Fibroblast of pulmonary artery (primary cell): ENCODE results near the gene BTBD6.

ENCODE experiments used
- DNase-seq: peaks from one replicate; pipeline ENCODE4 v3.0.0-alpha.2; 2010; ENCODE audit warnings: low read depth
- H3K4me3 ChIP-seq: replicated peaks from 2 replicates; pipeline ENCODE4 v1.5.1; 2011; ENCODE audit warnings: low read depth, mild to moderate bottlenecking, control low read depth, low read length, moderate library complexity
- TF ChIP-seq, protein P1 (sequence below): IDR thresholded peaks from 2 replicates; pipeline ENCODE4 v1.5.1; 2011; ENCODE audit warnings: mild to moderate bottlenecking, control low read depth, low read length, inconsistent platforms; ENCODE audit errors: missing control alignments

The BTBD6 gene

DNA sequence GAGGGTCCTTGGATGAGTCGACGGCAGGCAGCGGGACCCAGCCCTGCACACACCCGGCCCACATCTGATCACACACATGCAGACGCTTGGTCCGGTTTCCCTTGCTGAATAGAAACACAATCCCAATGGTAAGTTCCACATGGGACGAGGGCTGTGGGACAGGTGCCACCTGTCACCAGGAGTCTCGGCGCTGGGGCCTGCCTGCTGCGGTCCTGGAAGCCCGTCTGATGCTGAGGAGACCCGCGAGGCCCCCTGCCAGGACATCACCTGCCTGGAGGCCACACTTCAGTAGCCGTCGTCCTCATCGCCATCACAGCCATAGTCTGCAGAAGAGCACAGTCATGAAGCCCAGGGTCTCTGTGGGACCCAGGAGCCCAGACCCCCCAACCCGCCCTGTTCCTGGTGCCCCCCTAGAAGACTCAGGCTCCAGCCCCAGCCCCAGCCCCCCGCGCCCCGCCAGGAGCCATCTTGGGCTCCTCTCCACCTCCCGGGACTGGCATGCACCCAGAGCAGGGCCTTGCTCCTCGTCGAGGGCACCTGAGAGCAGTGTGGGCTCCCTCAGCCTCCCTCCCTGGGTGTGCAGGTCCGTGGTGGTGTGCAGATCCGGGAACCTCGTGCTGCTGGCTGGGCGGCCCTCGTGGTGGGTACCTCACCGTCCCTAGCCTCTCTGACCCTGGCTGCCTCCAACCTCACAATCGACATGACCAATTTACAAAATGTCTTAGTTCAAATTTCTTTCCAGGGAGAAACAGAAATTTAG is 37.9 kb upstream of the BTBD6 start:
- DNase-seq: no peak
- TF ChIP-seq, protein P1, sequence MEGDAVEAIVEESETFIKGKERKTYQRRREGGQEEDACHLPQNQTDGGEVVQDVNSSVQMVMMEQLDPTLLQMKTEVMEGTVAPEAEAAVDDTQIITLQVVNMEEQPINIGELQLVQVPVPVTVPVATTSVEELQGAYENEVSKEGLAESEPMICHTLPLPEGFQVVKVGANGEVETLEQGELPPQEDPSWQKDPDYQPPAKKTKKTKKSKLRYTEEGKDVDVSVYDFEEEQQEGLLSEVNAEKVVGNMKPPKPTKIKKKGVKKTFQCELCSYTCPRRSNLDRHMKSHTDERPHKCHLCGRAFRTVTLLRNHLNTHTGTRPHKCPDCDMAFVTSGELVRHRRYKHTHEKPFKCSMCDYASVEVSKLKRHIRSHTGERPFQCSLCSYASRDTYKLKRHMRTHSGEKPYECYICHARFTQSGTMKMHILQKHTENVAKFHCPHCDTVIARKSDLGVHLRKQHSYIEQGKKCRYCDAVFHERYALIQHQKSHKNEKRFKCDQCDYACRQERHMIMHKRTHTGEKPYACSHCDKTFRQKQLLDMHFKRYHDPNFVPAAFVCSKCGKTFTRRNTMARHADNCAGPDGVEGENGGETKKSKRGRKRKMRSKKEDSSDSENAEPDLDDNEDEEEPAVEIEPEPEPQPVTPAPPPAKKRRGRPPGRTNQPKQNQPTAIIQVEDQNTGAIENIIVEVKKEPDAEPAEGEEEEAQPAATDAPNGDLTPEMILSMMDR: no peak
- H3K4me3 ChIP-seq: no peak overlapping the region

DNA sequence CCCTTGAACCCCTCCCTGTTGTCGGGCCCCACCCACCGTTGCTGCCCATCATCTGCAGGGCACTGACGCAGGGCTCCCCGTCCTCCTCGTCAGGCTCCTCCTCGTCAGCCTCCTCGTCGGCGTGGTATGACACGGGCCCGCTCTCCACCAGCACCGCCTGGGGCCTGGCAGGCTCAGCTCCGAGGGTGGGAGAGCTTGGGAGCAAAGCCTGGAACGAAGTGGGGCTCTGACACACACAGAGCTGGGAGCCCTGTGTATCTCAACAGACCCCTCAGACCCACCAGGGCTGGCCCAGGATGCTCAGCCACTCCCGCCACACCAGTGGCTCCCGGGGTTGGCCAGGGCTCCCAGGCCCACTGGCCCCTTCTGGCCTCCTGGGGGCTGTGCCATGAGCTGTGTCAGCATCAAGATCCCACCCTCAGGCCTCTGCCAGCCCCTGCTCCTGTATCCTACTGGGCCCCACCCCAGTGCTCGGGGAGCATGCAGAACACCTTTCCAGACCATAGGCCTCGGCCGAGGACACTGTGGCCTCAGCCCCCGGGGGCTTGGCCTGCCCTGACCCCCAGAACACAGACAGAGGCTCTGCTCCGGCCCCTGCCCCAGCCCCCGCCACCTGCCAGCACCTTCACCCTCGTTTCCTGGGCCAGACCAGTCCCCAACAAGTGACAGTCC is 37.1 kb upstream of the BTBD6 start:
- TF ChIP-seq, protein P1: no peak
- no peak overlapping the region for H3K4me3 ChIP-seq
- DNase-seq: no peak

DNA sequence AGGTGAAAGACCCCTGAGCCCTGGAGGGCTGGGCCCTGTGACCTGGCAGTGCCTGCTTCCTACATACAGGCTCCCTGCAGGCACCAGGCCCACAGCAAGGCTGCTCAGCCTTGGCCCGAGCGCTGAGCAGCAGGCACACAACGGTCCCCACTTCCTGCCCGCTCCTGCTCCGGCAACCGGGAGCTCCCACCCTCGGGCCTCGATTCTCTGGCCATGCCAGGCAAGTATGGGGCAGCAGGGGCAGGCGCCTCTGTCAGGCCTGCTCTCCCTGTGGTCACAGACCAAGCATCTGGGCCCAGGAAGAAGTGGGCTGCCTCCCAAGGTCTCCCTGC is 36.6 kb upstream of the BTBD6 start:
- DNase-seq: no peak
- TF ChIP-seq, protein P1: no peak
- no peak overlapping the region for H3K4me3 ChIP-seq

DNA sequence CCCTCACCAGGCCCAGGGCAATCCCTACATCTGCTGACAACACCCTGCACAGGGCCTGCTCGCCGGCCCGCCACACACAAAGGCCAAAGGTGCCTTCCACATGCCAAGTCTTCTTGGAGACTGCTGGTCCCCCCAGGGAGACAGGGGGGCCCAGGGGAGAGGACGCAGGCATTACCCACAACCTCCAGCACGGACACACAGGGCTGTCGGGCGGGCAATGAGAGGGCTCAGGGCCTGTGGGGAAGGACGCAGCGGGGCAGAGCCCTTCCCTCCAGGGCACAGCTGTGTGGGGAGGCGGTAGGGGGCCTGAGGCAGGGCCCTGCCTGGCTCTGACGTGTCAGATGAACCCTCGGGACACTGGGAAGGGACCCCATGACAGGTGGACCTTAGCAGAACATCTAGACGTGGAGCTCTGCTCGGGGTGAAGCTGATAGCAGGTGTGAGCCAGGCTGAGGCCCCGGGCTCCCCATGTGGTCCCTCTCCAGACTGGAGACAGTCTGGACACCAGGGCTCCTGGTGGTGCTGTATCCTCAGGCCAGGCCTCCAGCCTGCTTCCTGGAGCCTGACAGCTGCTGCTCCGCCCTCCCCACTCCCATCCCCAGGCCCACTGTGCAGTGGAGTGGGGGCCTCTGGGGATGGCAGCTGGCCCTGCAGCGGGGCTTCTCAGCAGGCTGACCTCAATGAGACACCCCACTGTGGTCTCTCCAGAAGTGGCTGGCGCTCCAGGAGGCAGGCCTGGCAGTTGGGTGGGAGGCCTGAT is 35.6 kb upstream of the BTBD6 start:
- no peak overlapping the region for H3K4me3 ChIP-seq
- TF ChIP-seq, protein P1: no peak
- DNase-seq: no peak

DNA sequence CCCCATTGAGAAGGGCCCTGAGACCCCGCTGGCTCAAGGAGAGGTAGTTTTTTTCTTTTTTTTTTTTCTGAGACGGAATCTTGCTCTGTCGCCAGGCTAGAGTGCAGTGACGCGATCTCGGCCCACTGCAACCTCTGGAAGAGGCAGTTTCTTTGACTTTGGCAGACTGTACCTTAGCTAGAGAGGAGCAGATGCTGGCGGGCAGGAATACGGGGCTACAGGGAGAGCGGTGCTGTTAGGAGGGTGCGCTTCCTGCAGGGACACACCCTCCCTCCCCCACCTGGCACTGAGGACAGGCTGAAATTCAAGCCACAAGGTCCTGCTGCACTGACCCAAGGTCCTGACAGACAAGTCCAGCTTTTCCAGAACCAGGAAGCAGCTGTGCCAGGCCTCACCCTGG is 35.0 kb upstream of the BTBD6 start:
- H3K4me3 ChIP-seq: no peak overlapping the region
- DNase-seq: no peak
- TF ChIP-seq, protein P1: no peak

DNA sequence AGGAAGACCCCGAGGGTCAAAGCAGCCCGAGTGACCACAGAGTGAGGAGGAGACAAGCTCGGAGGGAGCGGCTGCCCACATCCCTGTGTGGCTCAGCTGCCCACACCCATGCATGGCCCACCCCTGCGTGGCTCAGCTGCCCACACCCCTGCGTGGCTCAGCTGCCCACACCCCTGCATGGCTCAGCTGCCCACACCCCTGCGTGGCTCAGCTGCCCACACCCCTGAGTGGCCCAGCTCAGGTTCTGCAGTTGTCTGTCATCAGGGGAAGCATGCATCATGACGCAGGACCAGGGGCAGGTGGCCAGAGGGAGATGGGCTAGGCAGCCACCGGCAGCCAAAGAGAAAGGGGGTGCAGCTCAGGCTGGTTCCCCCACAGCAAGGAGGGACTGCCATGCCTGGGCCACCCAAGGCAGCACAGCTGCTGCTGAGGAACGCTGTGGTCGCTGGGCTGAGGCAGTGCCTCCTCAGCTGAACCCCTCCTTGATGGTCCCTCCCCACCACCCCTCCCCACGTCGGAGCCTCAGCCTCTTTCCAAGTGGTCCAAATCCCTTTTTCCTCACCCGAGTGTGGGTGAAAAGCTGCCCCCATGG is 33.9 kb upstream of the BTBD6 start:
- no peak for DNase-seq
- no peak overlapping the region for H3K4me3 ChIP-seq
- TF ChIP-seq, protein P1: no peak
